AG09309 (cell line): ENCODE data around the gene FBXO17.

Experiments
- DNase-seq: peaks from one replicate; pipeline ENCODE4 v3.0.0-alpha.2; 2010; ENCODE audit warnings: low read depth
- H3K4me3 ChIP-seq: 2 replicates; pipeline ENCODE4 v1.5.1; 2011; ENCODE audit warnings: mild to moderate bottlenecking, low read depth, low read length, moderate library complexity; ENCODE audit not compliant: control insufficient read depth
- TF ChIP-seq, protein P1 (sequence below): IDR thresholded peaks from 2 replicates; pipeline ENCODE4 v1.5.1; 2011; ENCODE audit warnings: mild to moderate bottlenecking, low read depth, low read length, inconsistent platforms; ENCODE audit not compliant: insufficient read depth, control insufficient read depth; ENCODE audit errors: missing control alignments

Gene FBXO17

GRCh38 chr19:38915329-38916321 lies 59.9 kb downstream of the FBXO17 start:
- TF ChIP-seq, protein P1, sequence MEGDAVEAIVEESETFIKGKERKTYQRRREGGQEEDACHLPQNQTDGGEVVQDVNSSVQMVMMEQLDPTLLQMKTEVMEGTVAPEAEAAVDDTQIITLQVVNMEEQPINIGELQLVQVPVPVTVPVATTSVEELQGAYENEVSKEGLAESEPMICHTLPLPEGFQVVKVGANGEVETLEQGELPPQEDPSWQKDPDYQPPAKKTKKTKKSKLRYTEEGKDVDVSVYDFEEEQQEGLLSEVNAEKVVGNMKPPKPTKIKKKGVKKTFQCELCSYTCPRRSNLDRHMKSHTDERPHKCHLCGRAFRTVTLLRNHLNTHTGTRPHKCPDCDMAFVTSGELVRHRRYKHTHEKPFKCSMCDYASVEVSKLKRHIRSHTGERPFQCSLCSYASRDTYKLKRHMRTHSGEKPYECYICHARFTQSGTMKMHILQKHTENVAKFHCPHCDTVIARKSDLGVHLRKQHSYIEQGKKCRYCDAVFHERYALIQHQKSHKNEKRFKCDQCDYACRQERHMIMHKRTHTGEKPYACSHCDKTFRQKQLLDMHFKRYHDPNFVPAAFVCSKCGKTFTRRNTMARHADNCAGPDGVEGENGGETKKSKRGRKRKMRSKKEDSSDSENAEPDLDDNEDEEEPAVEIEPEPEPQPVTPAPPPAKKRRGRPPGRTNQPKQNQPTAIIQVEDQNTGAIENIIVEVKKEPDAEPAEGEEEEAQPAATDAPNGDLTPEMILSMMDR = no peak
- H3K4me3 ChIP-seq = no peak overlapping the region
- DNase-seq = no peak

DNA sequence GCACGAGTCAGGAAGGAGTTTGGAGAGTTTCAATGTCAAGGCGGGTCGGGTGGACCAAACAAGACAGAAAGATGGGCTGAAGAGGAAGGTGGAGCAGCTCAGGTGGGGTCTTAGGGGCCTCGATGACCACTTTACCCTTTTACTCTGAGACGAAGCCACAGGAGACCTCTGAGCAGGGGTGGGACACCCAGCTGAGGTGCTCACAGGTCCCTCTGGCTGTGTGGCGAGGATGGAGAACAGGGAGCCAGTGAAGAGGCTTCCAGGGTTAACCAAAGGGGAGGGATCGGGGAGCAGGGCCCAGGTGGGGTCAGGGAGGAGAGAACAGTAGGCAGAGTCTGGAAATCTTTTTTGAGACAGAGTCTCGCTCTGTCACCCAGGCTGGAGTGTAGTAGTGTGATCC lies 61.6 kb downstream of the FBXO17 start:
- no peak overlapping the region for H3K4me3 ChIP-seq
- TF ChIP-seq, protein P1 = no peak
- no peak for DNase-seq

- no peak overlapping the region for H3K4me3 ChIP-seq
- DNase-seq = no peak
- TF ChIP-seq, protein P1 = no peak
These were observed 62.7 kb downstream of the FBXO17 start for GRCh38 chr19:38912600-38913514.

- TF ChIP-seq, protein P1 = no peak
- no peak overlapping the region for H3K4me3 ChIP-seq
- no peak for DNase-seq
These were observed 64.0 kb downstream of the FBXO17 start for GRCh38 chr19:38911388-38912001.

DNA sequence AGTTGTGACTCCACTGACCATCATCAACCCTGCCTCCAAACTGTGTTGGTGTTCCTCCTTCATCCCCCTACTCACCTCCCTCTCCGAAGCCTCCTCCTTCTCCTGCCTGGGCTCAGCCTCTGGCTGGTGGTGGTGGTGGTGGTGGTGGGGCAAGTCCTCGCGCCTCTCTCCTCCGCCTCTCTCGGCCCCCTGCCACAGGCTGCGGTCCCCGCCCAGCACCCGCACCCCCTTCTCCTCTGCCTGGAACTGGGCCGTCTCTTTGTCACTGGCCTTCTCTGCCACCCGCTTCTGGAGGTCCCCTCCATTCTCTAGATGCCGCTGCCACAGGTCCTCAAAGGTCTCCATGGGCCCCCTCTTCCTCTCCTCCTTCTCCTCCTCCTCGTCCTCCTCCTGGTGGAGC lies 65.1 kb downstream of the FBXO17 start:
- no peak for DNase-seq
- TF ChIP-seq, protein P1 = no peak
- H3K4me3 ChIP-seq = no peak overlapping the region

DNA sequence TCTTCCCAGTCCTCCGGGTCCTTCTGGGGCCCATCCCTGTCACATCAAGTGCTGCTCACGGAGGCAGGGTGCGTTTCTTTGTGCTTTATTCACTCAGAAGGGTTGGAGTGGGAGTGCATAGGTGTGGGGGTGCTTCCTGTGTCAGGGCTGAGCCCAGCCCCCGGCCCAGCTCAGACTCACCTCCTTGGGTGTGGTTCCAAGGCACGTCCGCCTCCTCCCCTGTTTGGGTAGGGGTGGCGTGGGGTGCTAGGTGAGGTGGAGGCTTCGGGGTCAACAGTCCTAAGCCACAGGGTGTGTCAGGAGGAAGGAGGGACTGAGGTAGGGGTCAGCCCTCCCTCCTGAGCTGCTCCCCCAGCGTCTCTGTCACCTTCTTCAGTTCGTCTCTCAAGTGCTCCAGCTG lies 66.6 kb downstream of the FBXO17 start:
- TF ChIP-seq, protein P1 = no peak
- H3K4me3 ChIP-seq = no peak overlapping the region
- no peak for DNase-seq
